Measurements from ENCODE around the gene LRRC10.

The LRRC10 gene

DNA sequence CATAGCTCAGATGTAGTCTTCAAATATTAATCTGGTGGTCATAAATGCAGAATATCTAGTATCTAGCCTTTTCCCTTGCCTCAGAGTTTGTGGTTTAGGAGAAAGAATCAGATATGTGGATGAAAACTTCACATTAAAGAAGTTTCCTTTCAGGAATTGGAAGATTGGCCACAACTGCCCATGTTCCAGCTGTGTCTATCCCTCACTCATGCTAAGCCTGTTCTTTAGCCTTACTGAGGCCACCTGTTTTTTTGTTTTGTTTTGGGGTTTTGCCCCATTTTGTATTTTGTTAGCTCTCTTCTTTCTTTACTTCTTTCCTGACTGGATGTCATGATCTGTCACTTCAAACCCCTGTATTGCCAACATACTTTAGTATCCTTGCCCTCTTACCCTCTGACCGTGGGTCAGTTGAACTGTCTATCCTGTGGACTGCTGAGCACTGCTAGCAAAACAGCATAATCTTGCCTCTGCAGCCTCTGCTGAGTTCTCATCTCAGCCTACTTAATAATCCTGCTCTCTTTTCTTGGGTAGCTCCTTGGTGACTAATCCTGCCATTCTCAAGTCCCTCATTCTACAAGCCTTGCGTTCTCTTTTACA lies 47.4 kb downstream of the LRRC10 start:
- DNase-seq: no peak
